Measurements from ENCODE around the gene MTHFSD. TPM values are rescaled to one million over a fixed set of nuclear protein-coding genes. Genes with fewer than 3 reads are reported as not detected.
A peak's percentile ranks its signal among the peaks of the same experiment; 100 is the strongest.

Gene MTHFSD
- total and polyA plus RNA-seq, 11 donors: 3.9 to 17.0 (median 11.4) TPM

- 83 to 92% (median 85%) methylated on average over 8 of the region's 8 CpGs for WGBS, 4 donors
- Histone ChIP-seq H3K9me3 (no peaks in the 10 kb centered on the region), H3K27ac (no peak overlapping the region), H3K4me1 (peaks cover 0 to 10% (median 0%) of the 10 kb centered on the region in 12 donors), H3K36me3 (peaks cover 0 to 25% (median 9%) of the 10 kb centered on the region in 9 donors), H3K27me3 (peaks cover 0 to 4% (median 0%) of the 10 kb centered on the region in 9 donors), H3K4me3 (no peak overlapping the region)
- intact Hi-C loops (cut with DNase I): loop anchor here in 1 of 10 donors (10.0 kb wide), 1 partner anchor 274 kb away; no protein-coding TSS in a partner anchor
- TF ChIP-seq POLR2A (IDR thresholded peaks at IDR 0.05): no peak
- TF ChIP-seq CTCF (IDR thresholded peaks at IDR 0.05): no peak
- peak in 1 of 4 donors; percentile 32 for ATAC-seq
- no peak for DNase-seq
Measured at GRCh38 chr16:86529160-86529559, 25.9 kb downstream of the MTHFSD start.

GRCh38 chr16:86528061-86528929, 26.7 kb downstream of the MTHFSD start:
- Histone ChIP-seq H3K27ac (no peak overlapping the region), H3K36me3 (peaks cover 0 to 18% (median 7%) of the 10 kb centered on the region in 9 donors), H3K9me3 (no peaks in the 10 kb centered on the region), H3K4me3 (no peak overlapping the region), H3K27me3 (peaks cover 0 to 13% (median 1%) of the 10 kb centered on the region in 9 donors), H3K4me1 (peaks cover 0 to 10% (median 0%) of the 10 kb centered on the region in 12 donors)
- intact Hi-C loops (cut with DNase I): loop anchor here in 1 of 10 donors (10.0 kb wide), 1 partner anchor 273 kb away; no protein-coding TSS in a partner anchor
- no peak for TF ChIP-seq POLR2A (IDR thresholded peaks at IDR 0.05)
- TF ChIP-seq CTCF (IDR thresholded peaks at IDR 0.05): no peak
- DNase-seq: peak in 1 of 5 donors; percentile 14
- WGBS, 4 donors: 88 to 93% (median 92%) methylated on average over 32 to 38 of the region's 38 CpGs
- ATAC-seq: no peak

- no peak overlapping the region for H3K4me3 ChIP-seq
- H3K27me3 ChIP-seq: peaks cover 0 to 20% (median 4%) of the 10 kb centered on the region in 9 donors
- intact Hi-C loops (cut with DNase I): loop anchor here in 1 of 10 donors (10.0 kb wide), 1 partner anchor 273 kb away; no protein-coding TSS in a partner anchor
- no peak for DNase-seq
- peaks cover 0 to 10% (median 0%) of the 10 kb centered on the region in 12 donors for H3K4me1 ChIP-seq
- no peak overlapping the region for H3K27ac ChIP-seq
- TF ChIP-seq POLR2A (IDR thresholded peaks at IDR 0.05) (no peak), CTCF (IDR thresholded peaks at IDR 0.05) (no peak)
- WGBS, 4 donors: 79 to 83% (median 81%) methylated on average over 15 of the region's 15 CpGs
- H3K9me3 ChIP-seq: no peaks in the 10 kb centered on the region
- peaks cover 0 to 11% (median 0%) of the 10 kb centered on the region in 9 donors for H3K36me3 ChIP-seq
- ATAC-seq: no peak
Measured at GRCh38 chr16:86527366-86527765, 27.7 kb downstream of the MTHFSD start.

- Histone ChIP-seq H3K4me3 (no peak overlapping the region), H3K36me3 (no peaks in the 10 kb centered on the region), H3K27me3 (peaks cover 0 to 37% (median 19%) of the 10 kb centered on the region in 9 donors), H3K27ac (no peak overlapping the region), H3K9me3 (no peaks in the 10 kb centered on the region), H3K4me1 (peaks cover 0 to 4% (median 0%) of the 10 kb centered on the region in 12 donors)
- TF ChIP-seq POLR2A (IDR thresholded peaks at IDR 0.05): no peak
- no peak for TF ChIP-seq CTCF (IDR thresholded peaks at IDR 0.05)
- WGBS, 4 donors: 59 to 73% (median 72%) methylated on average over 12 of the region's 12 CpGs
- intact Hi-C loops (cut with DNase I): loop anchor here in 1 of 10 donors (10.0 kb wide), 1 partner anchor 271 kb away; no protein-coding TSS in a partner anchor
- no peak for ATAC-seq
- no peak for DNase-seq
Measured at GRCh38 chr16:86525696-86526095, 29.3 kb downstream of the MTHFSD start.
